Naive thymus-derived CD4-positive, alpha-beta T cell (primary cell): ENCODE measurements around the gene DRAXIN. TPM values are rescaled to one million over a fixed set of nuclear protein-coding genes. Genes with fewer than 3 reads are reported as not detected.
A peak's percentile ranks its signal among the peaks of the same experiment; 100 is the strongest.

Experiments
- ATAC-seq: fragments of 150-1000 bp; cut with Tn5 transposase; 2 replicates; pipeline ENCODE4 v1.10.0; 2021; ENCODE audit warnings: mild to moderate bottlenecking, moderate library complexity
- CTCF ChIA-PET: fragments of 350-600 bp; sonication (Branson Sonifier 250); formaldehyde crosslinking; loops from one replicate; lab custom pipeline; 2021; ENCODE audit warnings: antibody characterized with exemption; lab: Charles Lee
- POLR2A ChIA-PET: fragments of 350-600 bp; sonication (Branson Sonifier 250); formaldehyde crosslinking; loops from one replicate; lab custom pipeline; 2021; ENCODE audit warnings: antibody characterized with exemption, inconsistent platforms; lab: Charles Lee
- DNase-seq, 9 donors: peaks; one replicate each; pipeline versions ENCODE4 v3.0.0 to v3.0.0-alpha.2; 2020 to 2022; ENCODE audit warnings: mixed read lengths in 1 of 9
- H3K27ac ChIP-seq: one replicate; pipeline ENCODE4 v1.7.0; 2013; ENCODE audit warnings: mild to moderate bottlenecking, low read depth, low read length, moderate library complexity
- H3K27me3 ChIP-seq, 2 donors: one replicate each; pipeline ENCODE4 v1.7.0; 2013; ENCODE audit warnings: low read length in 2 of 2, mild to moderate bottlenecking in 2 of 2, moderate library complexity in 2 of 2; ENCODE audit not compliant: control insufficient read depth in 2 of 2, insufficient read depth in 2 of 2
- H3K36me3 ChIP-seq, 3 experiments: 1 replicate in 2 of 3; 2 replicates in 1 of 3; pipeline ENCODE4 v1.7.0; 2013; ENCODE audit warnings: low read length in 3 of 3, mild to moderate bottlenecking in 3 of 3, moderate library complexity in 1 of 3; ENCODE audit not compliant: insufficient read depth in 3 of 3, control insufficient read depth in 2 of 3
- H3K4me1 ChIP-seq, 2 donors: one replicate each; pipeline ENCODE4 v1.7.0; 2013; ENCODE audit warnings: low read length in 2 of 2, mild to moderate bottlenecking in 2 of 2, moderate library complexity in 1 of 2; ENCODE audit not compliant: control insufficient read depth in 2 of 2, insufficient read depth in 2 of 2
- H3K4me3 ChIP-seq: 2 replicates; pipeline ENCODE4 v1.7.0; 2013; ENCODE audit warnings: mild to moderate bottlenecking, low read length
- H3K9me3 ChIP-seq, 3 experiments: 1 replicate in 2 of 3; 2 replicates in 1 of 3; pipeline ENCODE4 v1.7.0; 2013; ENCODE audit warnings: low read length in 3 of 3; ENCODE audit not compliant: control insufficient read depth in 2 of 3
- H3K27ac Mint-ChIP-seq, 9 donors: one replicate each; pipeline ENCODE4 v1.8.0; 2020 to 2022; ENCODE audit warnings: mixed read lengths in 9 of 9, mild to moderate bottlenecking in 8 of 9, moderate library complexity in 5 of 9, inconsistent platforms in 2 of 9
- H3K27me3 Mint-ChIP-seq, 5 donors: one replicate each; pipeline ENCODE4 v1.8.0; 2021 to 2022; ENCODE audit warnings: mixed read lengths in 5 of 5, mild to moderate bottlenecking in 1 of 5
- H3K36me3 Mint-ChIP-seq, 5 donors: one replicate each; pipeline ENCODE4 v1.8.0; 2020 to 2022; ENCODE audit warnings: mixed read lengths in 5 of 5, mild to moderate bottlenecking in 3 of 5, inconsistent platforms in 1 of 5
- H3K4me1 Mint-ChIP-seq, 7 donors: one replicate each; pipeline ENCODE4 v1.8.0; 2020 to 2022; ENCODE audit warnings: mixed read lengths in 7 of 7, mild to moderate bottlenecking in 3 of 7, inconsistent platforms in 1 of 7
- H3K4me3 Mint-ChIP-seq, 10 donors: one replicate each; pipeline ENCODE4 v1.8.0; 2020 to 2022; ENCODE audit warnings: mild to moderate bottlenecking in 10 of 10, mixed read lengths in 10 of 10, moderate library complexity in 6 of 10, inconsistent platforms in 2 of 10
- H3K9me3 Mint-ChIP-seq, 11 donors: one replicate each; pipeline ENCODE4 v1.8.0; 2020 to 2022; ENCODE audit warnings: mixed read lengths in 11 of 11, mild to moderate bottlenecking in 4 of 11, inconsistent platforms in 1 of 11, moderate library complexity in 1 of 11
- intact Hi-C, 2 donors: fragments of 100-400 bp; cut with micrococcal nuclease; formaldehyde crosslinking; loops; one replicate each; pipeline ENCODE4 v1.15.1; 2023
- polyA plus RNA-seq, 2 donors: library from polyadenylated mRNA; unstranded; fragments of 300-500 nt; fragmentation: Illumina TruSeq; gene quantifications; one replicate each; pipeline ENCODE4 v1.2.3, GENCODE V29; 2021
- total RNA-seq, 6 experiments: library from RNA in 5 of 6; stranded (reverse) in 5 of 6; gene quantifications; 1 replicate in 5 of 6; 2 replicates in 1 of 6; pipeline ENCODE4 v1.2.3 and lab custom pipeline; 2021 to 2026

DRAXIN gene
- total and polyA plus RNA-seq, 7 experiments from 2014 or later = 0.03 to 1.6 (median 0.19) TPM

- Mint-ChIP-seq H3K27ac (no peak overlapping the region), H3K27me3 (peaks cover 0 to 21% (median 7%) of the 10 kb centered on the region in 5 donors)
- intact Hi-C loops = no loop called here
Observed at GRCh38 chr1:11701981-11702803, 10.7 kb downstream of the DRAXIN start.

GRCh38 chr1:11703357-11704193, 12.1 kb downstream of the DRAXIN start:
- Mint-ChIP-seq H3K4me3 (no peak overlapping the region), H3K36me3 (no peaks in the 10 kb centered on the region), H3K27me3 (peaks cover 0 to 17% (median 7%) of the 10 kb centered on the region in 5 donors), H3K9me3 (peaks cover 0 to 2% (median 0%) of the 10 kb centered on the region in 11 donors), H3K27ac (no peak overlapping the region), H3K4me1 (no peaks in the 10 kb centered on the region)
- DNase-seq = no peak
- ChIA-PET POLR2A (no interaction called here), CTCF (no interaction called here)
- no peak for ATAC-seq
- H3K27me3 ChIP-seq = no peaks in the 10 kb centered on the region
- intact Hi-C loops = no loop called here
- H3K4me1 ChIP-seq = no peaks in the 10 kb centered on the region
- H3K36me3 ChIP-seq = no peaks in the 10 kb centered on the region
- no peak overlapping the region for H3K4me3 ChIP-seq
- H3K9me3 ChIP-seq = no peaks in the 10 kb centered on the region
- no peak overlapping the region for H3K27ac ChIP-seq

More at GRCh38 chr1:11701981-11702803, 10.7 kb downstream of the DRAXIN start:
- ChIA-PET CTCF (no interaction called here), POLR2A (no interaction called here)
- Histone ChIP-seq H3K36me3 (no peaks in the 10 kb centered on the region), H3K4me3 (no peak overlapping the region), H3K27me3 (no peaks in the 10 kb centered on the region), H3K27ac (no peak overlapping the region), H3K4me1 (no peaks in the 10 kb centered on the region), H3K9me3 (no peaks in the 10 kb centered on the region)
- ATAC-seq (no peak), DNase-seq (no peak)
- H3K4me1 Mint-ChIP-seq = peaks cover 0 to 1% (median 0%) of the 10 kb centered on the region in 7 donors
- peaks cover 0 to 2% (median 0%) of the 10 kb centered on the region in 11 donors for H3K9me3 Mint-ChIP-seq
- no peaks in the 10 kb centered on the region for H3K36me3 Mint-ChIP-seq
- no peak overlapping the region for H3K4me3 Mint-ChIP-seq

- Mint-ChIP-seq H3K27me3 (peaks cover 0 to 11% (median 7%) of the 10 kb centered on the region in 5 donors), H3K27ac (no peak overlapping the region), H3K9me3 (peaks cover 0 to 2% (median 0%) of the 10 kb centered on the region in 11 donors), H3K4me3 (no peak overlapping the region), H3K4me1 (no peaks in the 10 kb centered on the region), H3K36me3 (no peaks in the 10 kb centered on the region)
- CTCF ChIA-PET = no interaction called here
- Histone ChIP-seq H3K36me3 (no peaks in the 10 kb centered on the region), H3K27me3 (no peaks in the 10 kb centered on the region), H3K4me3 (no peak overlapping the region), H3K27ac (no peak overlapping the region), H3K9me3 (no peaks in the 10 kb centered on the region), H3K4me1 (no peaks in the 10 kb centered on the region)
- ATAC-seq = no peak
- POLR2A ChIA-PET = no interaction called here
- DNase-seq = no peak
- intact Hi-C loops = no loop called here
Observed at GRCh38 chr1:11704194-11704529, 12.7 kb downstream of the DRAXIN start.

GRCh38 chr1:11704691-11705475, 13.4 kb downstream of the DRAXIN start:
- H3K4me1 ChIP-seq = no peaks in the 10 kb centered on the region
- no peaks in the 10 kb centered on the region for H3K27me3 ChIP-seq
- H3K4me1 Mint-ChIP-seq = no peaks in the 10 kb centered on the region
- no peaks in the 10 kb centered on the region for H3K9me3 ChIP-seq
- H3K36me3 ChIP-seq = no peaks in the 10 kb centered on the region
- H3K27me3 Mint-ChIP-seq = peaks cover 0 to 10% (median 9%) of the 10 kb centered on the region in 5 donors
- H3K4me3 Mint-ChIP-seq = no peak overlapping the region
- no peaks in the 10 kb centered on the region for H3K36me3 Mint-ChIP-seq
- H3K27ac ChIP-seq = no peak overlapping the region
- ATAC-seq (no peak), DNase-seq (no peak)
- H3K27ac Mint-ChIP-seq = peak overlapping the region in 1 of 9 donors; percentile 81
- CTCF ChIA-PET = no interaction called here
- intact Hi-C loops = no loop called here
- H3K4me3 ChIP-seq = no peak overlapping the region
- POLR2A ChIA-PET = no interaction called here
- H3K9me3 Mint-ChIP-seq = peaks cover 0 to 2% (median 0%) of the 10 kb centered on the region in 11 donors

GRCh38 chr1:11705596-11705995, 14.1 kb downstream of the DRAXIN start:
- Mint-ChIP-seq H3K36me3 (no peaks in the 10 kb centered on the region), H3K4me3 (no peak overlapping the region), H3K27me3 (peaks cover 0 to 12% (median 9%) of the 10 kb centered on the region in 5 donors), H3K9me3 (peaks cover 0 to 2% (median 0%) of the 10 kb centered on the region in 11 donors), H3K4me1 (no peaks in the 10 kb centered on the region), H3K27ac (no peak overlapping the region)
- ATAC-seq (no peak), DNase-seq (no peak)
- intact Hi-C loops = no loop called here
- Histone ChIP-seq H3K9me3 (no peaks in the 10 kb centered on the region), H3K4me3 (no peak overlapping the region), H3K4me1 (no peaks in the 10 kb centered on the region), H3K36me3 (no peaks in the 10 kb centered on the region), H3K27me3 (no peaks in the 10 kb centered on the region), H3K27ac (no peak overlapping the region)
- POLR2A ChIA-PET = no interaction called here
- CTCF ChIA-PET = no interaction called here

- Histone ChIP-seq H3K36me3 (no peaks in the 10 kb centered on the region), H3K9me3 (no peaks in the 10 kb centered on the region), H3K27me3 (no peaks in the 10 kb centered on the region), H3K4me3 (no peak overlapping the region), H3K27ac (no peak overlapping the region), H3K4me1 (no peaks in the 10 kb centered on the region)
- Mint-ChIP-seq H3K4me1 (no peaks in the 10 kb centered on the region), H3K27ac (no peak overlapping the region), H3K9me3 (peaks cover 0 to 2% (median 0%) of the 10 kb centered on the region in 11 donors), H3K27me3 (peaks cover 0 to 9% (median 7%) of the 10 kb centered on the region in 5 donors), H3K4me3 (no peak overlapping the region), H3K36me3 (no peaks in the 10 kb centered on the region)
- POLR2A ChIA-PET = no interaction called here
- CTCF ChIA-PET = no interaction called here
- intact Hi-C loops = no loop called here
- no peak for DNase-seq
- no peak for ATAC-seq
Observed at GRCh38 chr1:11706292-11706691, 14.8 kb downstream of the DRAXIN start.
